Measurements from ENCODE around the gene NEDD9.

The NEDD9 gene

DNA sequence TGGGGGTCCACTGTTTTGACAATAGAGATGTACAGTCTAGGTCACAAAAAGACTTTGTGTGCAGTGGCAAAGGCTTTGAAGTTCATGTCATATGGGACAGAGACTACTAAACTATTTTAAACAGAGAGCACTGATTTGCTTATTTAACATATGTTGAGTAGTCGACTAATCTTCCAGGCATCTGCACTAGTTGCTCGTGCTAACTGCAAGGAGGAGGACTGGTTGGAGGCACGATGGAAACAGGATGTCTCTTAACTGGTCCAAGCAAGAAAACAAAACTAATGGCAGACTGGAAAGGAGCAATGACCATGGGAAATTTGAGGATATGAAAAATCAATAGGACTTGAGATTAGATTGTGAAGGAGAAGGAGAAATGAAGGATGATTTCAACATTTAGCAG, 92.4 kb downstream of the NEDD9 start:
- no peaks in the 10 kb centered on the region for H3K27me3 Mint-ChIP-seq
- peaks cover 2% of the 10 kb centered on the region for H3K36me3 Mint-ChIP-seq
- H3K27ac Mint-ChIP-seq: no peak overlapping the region
- ATAC-seq (ENCODE audit: low read depth) (no peak), DNase-seq (ENCODE audit: low spot score in 2 of 2) (no peak)
- H3K4me1 Mint-ChIP-seq: peaks cover 10% of the 10 kb centered on the region
- H3K9me3 Mint-ChIP-seq: no peaks in the 10 kb centered on the region
- H3K4me3 Mint-ChIP-seq: no peak overlapping the region

GRCh38 chr6:11139051-11139960, 93.2 kb downstream of the NEDD9 start:
- no peak for ATAC-seq (ENCODE audit: low read depth)
- DNase-seq (ENCODE audit: low spot score in 2 of 2): no peak
- H3K4me3 Mint-ChIP-seq: no peak overlapping the region
- H3K4me1 Mint-ChIP-seq: peaks cover 12% of the 10 kb centered on the region
- H3K9me3 Mint-ChIP-seq: no peaks in the 10 kb centered on the region
- H3K36me3 Mint-ChIP-seq: peaks cover 6% of the 10 kb centered on the region
- no peaks in the 10 kb centered on the region for H3K27me3 Mint-ChIP-seq
- H3K27ac Mint-ChIP-seq: no peak overlapping the region

GRCh38 chr6:11136809-11137208, 95.7 kb downstream of the NEDD9 start:
- no peak for ATAC-seq (ENCODE audit: low read depth)
- Mint-ChIP-seq H3K27me3 (no peaks in the 10 kb centered on the region), H3K9me3 (no peaks in the 10 kb centered on the region), H3K4me3 (no peak overlapping the region), H3K27ac (no peak overlapping the region), H3K36me3 (peaks cover 6% of the 10 kb centered on the region), H3K4me1 (peaks cover 14% of the 10 kb centered on the region)
- no peak for DNase-seq (ENCODE audit: low spot score in 2 of 2)
